Calu3 (cell line): ENCODE data around the gene PGA3. TPM values are rescaled to one million over a fixed set of nuclear protein-coding genes. Genes with fewer than 3 reads are reported as not detected.
"Not testable (repeated sequence)": the region's sequence is repeated elsewhere in the genome, so short reads cannot be mapped to it uniquely, and the experiment has no call there.

Experiments used
- BruUV-seq: library from RNA; stranded (reverse); fragments of 400-500 nt; replicated peaks from 2 replicates; lab custom pipeline; 2021; lab: Mats Ljungman, UMichigan
- CTCF ChIA-PET: fragments of 300-600 bp; sonication (Branson Sonifier 250); formaldehyde crosslinking; loops from one replicate; lab custom pipeline; 2022; ENCODE audit warnings: antibody characterized with exemption; lab: Charles Lee
- DNase-seq: peaks from one replicate; pipeline ENCODE4 v3.0.0; 2022
- H3K27ac Mint-ChIP-seq: one replicate; pipeline ENCODE4 v1.8.0; 2022; ENCODE audit warnings: mixed read lengths; ENCODE audit not compliant: unreplicated experiment
- H3K27me3 Mint-ChIP-seq: one replicate; pipeline ENCODE4 v1.8.0; 2022; ENCODE audit warnings: mixed read lengths; ENCODE audit not compliant: unreplicated experiment
- H3K36me3 Mint-ChIP-seq: one replicate; pipeline ENCODE4 v1.8.0; 2022; ENCODE audit warnings: mild to moderate bottlenecking, moderate library complexity, mixed read lengths; ENCODE audit not compliant: insufficient read depth, unreplicated experiment
- H3K4me1 Mint-ChIP-seq: one replicate; pipeline ENCODE4 v1.8.0; 2022; ENCODE audit warnings: mild to moderate bottlenecking, low read depth, mixed read lengths; ENCODE audit not compliant: unreplicated experiment
- H3K4me3 Mint-ChIP-seq: one replicate; pipeline ENCODE4 v1.8.0; 2022; ENCODE audit warnings: mild to moderate bottlenecking, low read depth, moderate library complexity, mixed read lengths; ENCODE audit not compliant: unreplicated experiment
- H3K9me3 Mint-ChIP-seq: one replicate; pipeline ENCODE4 v1.8.0; 2022; ENCODE audit warnings: low read depth, mixed read lengths; ENCODE audit not compliant: unreplicated experiment
- intact Hi-C: fragments of 100-400 bp; cut with micrococcal nuclease; formaldehyde crosslinking; loops from one replicate; pipeline ENCODE4 v1.10.0; 2022; ENCODE audit not compliant: unreplicated experiment
- total RNA-seq: library from RNA; stranded (reverse); gene quantifications from 2 replicates; pipeline ENCODE4 v1.2.3, GENCODE V29; 2022

The PGA3 gene
- total RNA-seq, 1 experiment from 2014 or later, result not detected

GRCh38 chr11:61240875-61241274 lies 37.6 kb downstream of the PGA3 start, which contains the start of gene PGA5:
TSS of gene PGA5 (plus strand) at chr11:61241175. CDS start at chr11:61241227, 52 bp downstream.
- H3K4me1 Mint-ChIP-seq, H3K27ac Mint-ChIP-seq, H3K4me3 Mint-ChIP-seq, DNase-seq, BruUV-seq, H3K9me3 Mint-ChIP-seq, intact Hi-C loops, H3K36me3 Mint-ChIP-seq, CTCF ChIA-PET: not testable (repeated sequence)
- H3K27me3 Mint-ChIP-seq, result peaks cover 12% of the 10 kb centered on the region

GRCh38 chr11:61241526-61241925 lies 38.2 kb downstream of the PGA3 start:
- intact Hi-C loops, DNase-seq, CTCF ChIA-PET, H3K27ac Mint-ChIP-seq, H3K4me3 Mint-ChIP-seq, H3K4me1 Mint-ChIP-seq, H3K36me3 Mint-ChIP-seq, H3K9me3 Mint-ChIP-seq, BruUV-seq: not testable (repeated sequence)
- H3K27me3 Mint-ChIP-seq, result peaks cover 12% of the 10 kb centered on the region

- intact Hi-C loops, CTCF ChIA-PET, H3K4me3 Mint-ChIP-seq: not testable (repeated sequence)
Measured at GRCh38 chr11:61245284-61245964, 42.1 kb downstream of the PGA3 start.

GRCh38 chr11:61248071-61248470 lies 44.8 kb downstream of the PGA3 start:
- CTCF ChIA-PET, BruUV-seq, H3K9me3 Mint-ChIP-seq, H3K27ac Mint-ChIP-seq, H3K36me3 Mint-ChIP-seq, H3K4me3 Mint-ChIP-seq, H3K4me1 Mint-ChIP-seq, intact Hi-C loops, DNase-seq: not testable (repeated sequence)
- H3K27me3 Mint-ChIP-seq, result peaks cover 51% of the 10 kb centered on the region

More at GRCh38 chr11:61245284-61245964, 42.1 kb downstream of the PGA3 start:
- not testable (repeated sequence) for BruUV-seq, H3K27ac Mint-ChIP-seq, DNase-seq, H3K36me3 Mint-ChIP-seq, H3K4me1 Mint-ChIP-seq, H3K9me3 Mint-ChIP-seq
- peaks cover 35% of the 10 kb centered on the region for H3K27me3 Mint-ChIP-seq

GRCh38 chr11:61249201-61249600 lies 45.9 kb downstream of the PGA3 start:
- H3K9me3 Mint-ChIP-seq, H3K27ac Mint-ChIP-seq, intact Hi-C loops, H3K4me1 Mint-ChIP-seq, H3K4me3 Mint-ChIP-seq, CTCF ChIA-PET, DNase-seq, H3K36me3 Mint-ChIP-seq, BruUV-seq: not testable (repeated sequence)
- peaks cover 62% of the 10 kb centered on the region for H3K27me3 Mint-ChIP-seq

GRCh38 chr11:61250796-61251765 lies 47.8 kb downstream of the PGA3 start:
- CTCF ChIA-PET, result interaction anchor here (0.7 to 0.9 kb wide), 3 partner anchors 19 to 448 kb away, joined by 3 to 4 read pairs (median 4); no protein-coding TSS in a partner anchor
- not testable (repeated sequence) for H3K36me3 Mint-ChIP-seq, DNase-seq, H3K9me3 Mint-ChIP-seq, H3K4me3 Mint-ChIP-seq, BruUV-seq, H3K27ac Mint-ChIP-seq, H3K4me1 Mint-ChIP-seq
- intact Hi-C loops, result loop anchor here (10.0 kb wide), 2 partner anchors 84 to 134 kb away; partner anchors contain the start of genes DDB1 and TKFC
- H3K27me3 Mint-ChIP-seq, result peaks cover 68% of the 10 kb centered on the region

- CTCF ChIA-PET, result interaction anchor here (0.7 kb wide), 1 partner anchor 110 kb away, joined by 4 read pairs; no protein-coding TSS in a partner anchor
- intact Hi-C loops, result loop anchor here (10.0 kb wide), 2 partner anchors 82 to 132 kb away; partner anchors contain the start of genes DDB1 and TKFC
- not testable (repeated sequence) for H3K27ac Mint-ChIP-seq
Measured at GRCh38 chr11:61252332-61252731, 49.0 kb downstream of the PGA3 start.

More at GRCh38 chr11:61252332-61252731, 49.0 kb downstream of the PGA3 start:
- not testable (repeated sequence) for H3K36me3 Mint-ChIP-seq, DNase-seq, BruUV-seq, H3K9me3 Mint-ChIP-seq, H3K4me1 Mint-ChIP-seq, H3K4me3 Mint-ChIP-seq
- H3K27me3 Mint-ChIP-seq, result peaks cover 67% of the 10 kb centered on the region
